ENCODE measurements around the gene MAPK11. TPM values are rescaled to one million over a fixed set of nuclear protein-coding genes. Genes with fewer than 3 reads are reported as not detected.

The MAPK11 gene
- total RNA-seq, 1 experiment from 2014 or later: 19.3 TPM

DNA sequence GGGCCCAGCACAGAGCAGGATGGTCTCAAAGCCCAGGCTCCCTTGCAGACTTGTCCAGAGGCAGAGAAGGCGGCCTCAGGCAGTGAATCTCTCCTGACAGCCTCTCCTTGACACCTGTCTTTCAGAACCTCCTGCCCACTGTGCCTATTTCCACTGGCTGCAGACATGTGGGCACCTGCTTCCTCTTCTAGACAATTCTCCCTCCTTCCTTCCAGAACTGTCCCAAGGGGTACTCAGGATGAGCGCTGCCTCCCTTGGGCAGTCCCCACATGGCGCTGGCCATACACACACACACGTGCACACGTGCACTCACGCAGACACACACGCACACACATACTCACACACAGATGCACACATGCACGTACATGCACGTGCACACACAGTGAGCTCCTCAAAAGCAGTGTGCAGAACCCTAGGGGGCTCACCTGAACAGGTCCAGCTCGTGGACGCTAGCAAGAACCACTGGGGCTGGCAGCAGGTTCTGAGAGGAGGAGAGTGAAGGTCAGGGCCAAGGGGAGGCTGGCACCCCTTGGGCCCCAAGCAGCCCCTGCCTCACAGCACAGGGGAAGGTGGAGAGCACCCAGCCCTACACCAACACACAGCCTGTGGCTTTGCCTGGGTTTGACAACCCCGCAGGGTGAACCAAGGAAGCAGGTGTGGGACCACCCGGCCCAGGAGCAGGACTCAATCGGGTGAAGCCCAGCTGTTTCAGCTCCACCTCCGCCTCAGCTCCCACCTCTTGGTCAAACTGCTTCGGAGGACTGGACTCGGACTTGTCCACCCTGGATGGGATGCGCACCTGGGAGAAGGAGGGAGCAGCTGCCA lies 45.3 kb upstream of the MAPK11 start:
- CTCF ChIA-PET: no interaction called here
- RAD21 ChIA-PET (ENCODE audit: low non-redundant PET in 1 of 2, low total read pairs in 2 of 2, uncharacterized antibody in 2 of 2, unreplicated experiment in 2 of 2): no interaction called here
- BruUV-seq (replicated peaks): no TSS peak
- no peaks in the 10 kb centered on the region for H4K20me1 ChIP-seq (ENCODE audit: insufficient read depth)
- no peak overlapping the region for H3K9ac ChIP-seq (ENCODE audit: low read length)
- H3K4me2 ChIP-seq (ENCODE audit: low read length): no peak overlapping the region
- intact Hi-C loops (cut with micrococcal nuclease): no loop called here
- POLR2A ChIA-PET: interaction anchor here (1.3 kb wide), 1 partner anchor 9 kb away, joined by 3 read pairs; no protein-coding TSS in a partner anchor
- no peaks in the 10 kb centered on the region for H3K27me3 ChIP-seq (ENCODE audit: insufficient read depth, low read length)
- H3K79me2 ChIP-seq (ENCODE audit: insufficient read depth, low read length): no peaks in the 10 kb centered on the region
- peaks cover 0 to 17% of the 10 kb centered on the region in 2 experiments; a peak in 2 of 4 replicates for H3K4me1 ChIP-seq (ENCODE audit: control insufficient read depth in 1 of 2, insufficient read depth in 2 of 2, low read length in 2 of 2)
- ATAC-seq: no peak
- no peak for DNase-seq (ENCODE audit: low read depth, low spot score)
- no peaks in the 10 kb centered on the region for H3K9me2 ChIP-seq (ENCODE audit: insufficient read depth)
- no peak overlapping the region for H2AFZ ChIP-seq (ENCODE audit: low read depth, low read length, poor library complexity, severe bottlenecking)
- no peaks in the 10 kb centered on the region for H3K9me3 ChIP-seq (ENCODE audit: control insufficient read depth in 1 of 2, insufficient read depth in 1 of 2, low read depth in 1 of 2, low read length in 2 of 2)
- H3K4me3 ChIP-seq (replicated peaks in 1 of 2; ENCODE audit: low read depth in 1 of 2, low read length in 2 of 2): no peak overlapping the region
- no peaks in the 10 kb centered on the region for H3K36me3 ChIP-seq (ENCODE audit: control insufficient read depth in 1 of 2, insufficient read depth in 2 of 2, low read length in 2 of 2)
- TF ChIP-seq RAD21 (IDR thresholded peaks at IDR 0.05; ENCODE audit: low read depth) (no peak), JUND (IDR thresholded peaks at IDR 0.05) (no peak), POLR2A (IDR thresholded peaks at IDR 0.05; ENCODE audit: borderline replicate concordance, extremely low read depth, insufficient read depth, insufficient read length) (no peak), ZNF274 (IDR thresholded peaks at IDR 0.05; ENCODE audit: low read depth, low read length) (no peak), CEBPB (IDR thresholded peaks at IDR 0.05; ENCODE audit: low read depth) (no peak), SIN3A (IDR thresholded peaks at IDR 0.05; ENCODE audit: low read depth) (no peak), SRF (IDR thresholded peaks at IDR 0.05; ENCODE audit: low read depth) (no peak)
- TF ChIP-seq, protein P1, sequence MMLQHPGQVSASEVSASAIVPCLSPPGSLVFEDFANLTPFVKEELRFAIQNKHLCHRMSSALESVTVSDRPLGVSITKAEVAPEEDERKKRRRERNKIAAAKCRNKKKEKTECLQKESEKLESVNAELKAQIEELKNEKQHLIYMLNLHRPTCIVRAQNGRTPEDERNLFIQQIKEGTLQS (IDR thresholded peaks at IDR 0.05): no peak
- TF ChIP-seq, protein P2, sequence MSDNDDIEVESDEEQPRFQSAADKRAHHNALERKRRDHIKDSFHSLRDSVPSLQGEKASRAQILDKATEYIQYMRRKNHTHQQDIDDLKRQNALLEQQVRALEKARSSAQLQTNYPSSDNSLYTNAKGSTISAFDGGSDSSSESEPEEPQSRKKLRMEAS (IDR thresholded peaks at IDR 0.05): no peak
- TF ChIP-seq, protein P3, sequence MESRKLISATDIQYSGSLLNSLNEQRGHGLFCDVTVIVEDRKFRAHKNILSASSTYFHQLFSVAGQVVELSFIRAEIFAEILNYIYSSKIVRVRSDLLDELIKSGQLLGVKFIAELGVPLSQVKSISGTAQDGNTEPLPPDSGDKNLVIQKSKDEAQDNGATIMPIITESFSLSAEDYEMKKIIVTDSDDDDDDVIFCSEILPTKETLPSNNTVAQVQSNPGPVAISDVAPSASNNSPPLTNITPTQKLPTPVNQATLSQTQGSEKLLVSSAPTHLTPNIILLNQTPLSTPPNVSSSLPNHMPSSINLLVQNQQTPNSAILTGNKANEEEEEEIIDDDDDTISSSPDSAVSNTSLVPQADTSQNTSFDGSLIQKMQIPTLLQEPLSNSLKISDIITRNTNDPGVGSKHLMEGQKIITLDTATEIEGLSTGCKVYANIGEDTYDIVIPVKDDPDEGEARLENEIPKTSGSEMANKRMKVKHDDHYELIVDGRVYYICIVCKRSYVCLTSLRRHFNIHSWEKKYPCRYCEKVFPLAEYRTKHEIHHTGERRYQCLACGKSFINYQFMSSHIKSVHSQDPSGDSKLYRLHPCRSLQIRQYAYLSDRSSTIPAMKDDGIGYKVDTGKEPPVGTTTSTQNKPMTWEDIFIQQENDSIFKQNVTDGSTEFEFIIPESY (IDR thresholded peaks at IDR 0.05; ENCODE audit: extremely low read depth, insufficient replicate concordance, low read length): no peak
- TF ChIP-seq, protein P4, sequence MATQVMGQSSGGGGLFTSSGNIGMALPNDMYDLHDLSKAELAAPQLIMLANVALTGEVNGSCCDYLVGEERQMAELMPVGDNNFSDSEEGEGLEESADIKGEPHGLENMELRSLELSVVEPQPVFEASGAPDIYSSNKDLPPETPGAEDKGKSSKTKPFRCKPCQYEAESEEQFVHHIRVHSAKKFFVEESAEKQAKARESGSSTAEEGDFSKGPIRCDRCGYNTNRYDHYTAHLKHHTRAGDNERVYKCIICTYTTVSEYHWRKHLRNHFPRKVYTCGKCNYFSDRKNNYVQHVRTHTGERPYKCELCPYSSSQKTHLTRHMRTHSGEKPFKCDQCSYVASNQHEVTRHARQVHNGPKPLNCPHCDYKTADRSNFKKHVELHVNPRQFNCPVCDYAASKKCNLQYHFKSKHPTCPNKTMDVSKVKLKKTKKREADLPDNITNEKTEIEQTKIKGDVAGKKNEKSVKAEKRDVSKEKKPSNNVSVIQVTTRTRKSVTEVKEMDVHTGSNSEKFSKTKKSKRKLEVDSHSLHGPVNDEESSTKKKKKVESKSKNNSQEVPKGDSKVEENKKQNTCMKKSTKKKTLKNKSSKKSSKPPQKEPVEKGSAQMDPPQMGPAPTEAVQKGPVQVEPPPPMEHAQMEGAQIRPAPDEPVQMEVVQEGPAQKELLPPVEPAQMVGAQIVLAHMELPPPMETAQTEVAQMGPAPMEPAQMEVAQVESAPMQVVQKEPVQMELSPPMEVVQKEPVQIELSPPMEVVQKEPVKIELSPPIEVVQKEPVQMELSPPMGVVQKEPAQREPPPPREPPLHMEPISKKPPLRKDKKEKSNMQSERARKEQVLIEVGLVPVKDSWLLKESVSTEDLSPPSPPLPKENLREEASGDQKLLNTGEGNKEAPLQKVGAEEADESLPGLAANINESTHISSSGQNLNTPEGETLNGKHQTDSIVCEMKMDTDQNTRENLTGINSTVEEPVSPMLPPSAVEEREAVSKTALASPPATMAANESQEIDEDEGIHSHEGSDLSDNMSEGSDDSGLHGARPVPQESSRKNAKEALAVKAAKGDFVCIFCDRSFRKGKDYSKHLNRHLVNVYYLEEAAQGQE (IDR thresholded peaks at IDR 0.05; ENCODE audit: low read depth): no peak
- no peak overlapping the region for H3K27ac ChIP-seq (ENCODE audit: low read depth, low read length)
